Measurements from ENCODE around the gene TPM2.

DNA sequence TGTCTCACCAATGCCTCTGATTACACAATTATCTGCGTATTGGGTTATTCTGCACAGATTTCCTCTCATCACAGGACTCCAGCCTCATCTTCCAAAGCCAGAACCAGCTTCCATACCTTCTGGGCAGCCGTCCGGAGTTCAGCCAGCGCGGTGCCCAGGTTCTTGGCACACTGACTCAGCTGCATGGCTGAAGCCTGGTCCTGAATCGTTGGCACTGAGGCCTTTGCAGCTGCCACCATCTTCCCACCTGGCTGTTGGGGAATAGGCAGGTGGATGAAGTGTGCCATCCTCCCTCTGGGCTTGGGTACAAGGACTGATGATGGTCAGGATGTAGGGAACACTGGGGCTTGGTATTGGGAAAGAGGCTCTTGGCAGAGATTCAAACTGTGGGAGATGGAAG, 24.4 kb upstream of the TPM2 start:
- TF ChIP-seq CTCF (IDR thresholded peaks at IDR 0.05) (no peak), POLR2AphosphoS5 (IDR thresholded peaks at IDR 0.05) (no peak), POLR2A (IDR thresholded peaks at IDR 0.05) (no peak)
